Mesothelial cell of epicardium (in vitro differentiated cells): ENCODE results near the gene LONRF2. TPM values are rescaled to one million over a fixed set of nuclear protein-coding genes. Genes with fewer than 3 reads are reported as not detected.

Source experiments
- DNase-seq, 2 experiments: peaks; one replicate each; pipeline ENCODE4 v3.0.0; 2021; ENCODE audit warnings: low spot score in 2 of 2; ENCODE audit not compliant: unreplicated experiment in 2 of 2
- H3K27ac Mint-ChIP-seq: 2 replicates; pipeline ENCODE4 v1.8.0; 2021; ENCODE audit warnings: mixed read lengths
- H3K27me3 Mint-ChIP-seq: 2 replicates; pipeline ENCODE4 v1.8.0; 2021; ENCODE audit warnings: low read depth, mixed read lengths
- H3K36me3 Mint-ChIP-seq: 2 replicates; pipeline ENCODE4 v1.8.0; 2021; ENCODE audit warnings: mixed read lengths
- H3K4me1 Mint-ChIP-seq: 2 replicates; pipeline ENCODE4 v1.8.0; 2021; ENCODE audit warnings: mixed read lengths
- H3K4me3 Mint-ChIP-seq: 2 replicates; pipeline ENCODE4 v1.8.0; 2021; ENCODE audit warnings: mild to moderate bottlenecking, moderate library complexity, mixed read lengths
- H3K9me3 Mint-ChIP-seq: 2 replicates; pipeline ENCODE4 v1.8.0; 2021; ENCODE audit warnings: mixed read lengths
- total RNA-seq: library from RNA; stranded (reverse); gene quantifications from 3 replicates; pipeline ENCODE4 v1.2.1, GENCODE V29; 2021
- TF ChIP-seq, protein P1 (sequence below): fragments of 200-600 bp; sonication (generic); IDR thresholded peaks from one replicate; pipeline ENCODE4 v1.5.0; 2021; ENCODE audit warnings: antibody characterized with exemption; ENCODE audit not compliant: unreplicated experiment

The LONRF2 gene
- total RNA-seq, 1 donor from 2014 or later = 13.4 TPM

- H3K4me1 Mint-ChIP-seq = peaks cover under 1% of the 10 kb centered on the region
- peaks cover 12% of the 10 kb centered on the region for H3K27me3 Mint-ChIP-seq
- TF ChIP-seq, protein P1, sequence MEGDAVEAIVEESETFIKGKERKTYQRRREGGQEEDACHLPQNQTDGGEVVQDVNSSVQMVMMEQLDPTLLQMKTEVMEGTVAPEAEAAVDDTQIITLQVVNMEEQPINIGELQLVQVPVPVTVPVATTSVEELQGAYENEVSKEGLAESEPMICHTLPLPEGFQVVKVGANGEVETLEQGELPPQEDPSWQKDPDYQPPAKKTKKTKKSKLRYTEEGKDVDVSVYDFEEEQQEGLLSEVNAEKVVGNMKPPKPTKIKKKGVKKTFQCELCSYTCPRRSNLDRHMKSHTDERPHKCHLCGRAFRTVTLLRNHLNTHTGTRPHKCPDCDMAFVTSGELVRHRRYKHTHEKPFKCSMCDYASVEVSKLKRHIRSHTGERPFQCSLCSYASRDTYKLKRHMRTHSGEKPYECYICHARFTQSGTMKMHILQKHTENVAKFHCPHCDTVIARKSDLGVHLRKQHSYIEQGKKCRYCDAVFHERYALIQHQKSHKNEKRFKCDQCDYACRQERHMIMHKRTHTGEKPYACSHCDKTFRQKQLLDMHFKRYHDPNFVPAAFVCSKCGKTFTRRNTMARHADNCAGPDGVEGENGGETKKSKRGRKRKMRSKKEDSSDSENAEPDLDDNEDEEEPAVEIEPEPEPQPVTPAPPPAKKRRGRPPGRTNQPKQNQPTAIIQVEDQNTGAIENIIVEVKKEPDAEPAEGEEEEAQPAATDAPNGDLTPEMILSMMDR = no peak
- no peak for DNase-seq
- H3K9me3 Mint-ChIP-seq = no peaks in the 10 kb centered on the region
- H3K4me3 Mint-ChIP-seq = no peak overlapping the region
- H3K36me3 Mint-ChIP-seq = no peaks in the 10 kb centered on the region
- no peak overlapping the region for H3K27ac Mint-ChIP-seq
Observed at GRCh38 chr2:100257939-100258338, 64.4 kb downstream of the LONRF2 start.

- no peak overlapping the region for H3K27ac Mint-ChIP-seq
- no peaks in the 10 kb centered on the region for H3K36me3 Mint-ChIP-seq
- DNase-seq = no peak
- no peaks in the 10 kb centered on the region for H3K9me3 Mint-ChIP-seq
- H3K27me3 Mint-ChIP-seq = peaks cover 12% of the 10 kb centered on the region
- no peak overlapping the region for H3K4me3 Mint-ChIP-seq
- TF ChIP-seq, protein P1 = no peak
- no peaks in the 10 kb centered on the region for H3K4me1 Mint-ChIP-seq
Observed at GRCh38 chr2:100256849-100257248, 65.5 kb downstream of the LONRF2 start.

DNA sequence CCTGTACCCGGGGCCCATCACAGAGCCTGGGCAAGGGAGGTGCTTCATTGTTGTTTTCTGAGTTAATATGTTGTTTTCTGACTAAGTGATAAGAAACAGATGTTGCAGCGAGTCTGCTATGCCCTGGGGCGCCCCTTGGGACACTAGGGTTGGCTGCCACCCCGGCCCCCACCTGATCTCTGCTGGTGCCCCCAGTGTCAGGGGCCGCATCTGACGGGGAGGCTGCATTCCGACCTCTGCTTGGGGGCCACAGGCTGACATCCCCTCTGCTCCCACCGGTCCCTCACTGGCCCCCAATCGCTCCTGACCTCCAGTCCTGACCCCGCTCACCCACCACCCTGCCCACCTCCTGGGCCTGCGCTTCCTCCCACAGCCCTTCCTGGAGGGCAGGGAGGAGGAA, 65.9 kb downstream of the LONRF2 start:
- peaks cover 9% of the 10 kb centered on the region for H3K27me3 Mint-ChIP-seq
- TF ChIP-seq, protein P1 = no peak
- H3K36me3 Mint-ChIP-seq = no peaks in the 10 kb centered on the region
- H3K4me3 Mint-ChIP-seq = no peak overlapping the region
- H3K9me3 Mint-ChIP-seq = no peaks in the 10 kb centered on the region
- H3K4me1 Mint-ChIP-seq = no peaks in the 10 kb centered on the region
- H3K27ac Mint-ChIP-seq = no peak overlapping the region
- DNase-seq = no peak

- TF ChIP-seq, protein P1 = no peak
- H3K4me1 Mint-ChIP-seq = peaks cover 2% of the 10 kb centered on the region
- no peak overlapping the region for H3K4me3 Mint-ChIP-seq
- no peak overlapping the region for H3K27ac Mint-ChIP-seq
- peaks cover 7% of the 10 kb centered on the region for H3K27me3 Mint-ChIP-seq
- H3K9me3 Mint-ChIP-seq = no peaks in the 10 kb centered on the region
- no peak for DNase-seq
- H3K36me3 Mint-ChIP-seq = no peaks in the 10 kb centered on the region
Observed at GRCh38 chr2:100254646-100255210, 67.6 kb downstream of the LONRF2 start.

DNA sequence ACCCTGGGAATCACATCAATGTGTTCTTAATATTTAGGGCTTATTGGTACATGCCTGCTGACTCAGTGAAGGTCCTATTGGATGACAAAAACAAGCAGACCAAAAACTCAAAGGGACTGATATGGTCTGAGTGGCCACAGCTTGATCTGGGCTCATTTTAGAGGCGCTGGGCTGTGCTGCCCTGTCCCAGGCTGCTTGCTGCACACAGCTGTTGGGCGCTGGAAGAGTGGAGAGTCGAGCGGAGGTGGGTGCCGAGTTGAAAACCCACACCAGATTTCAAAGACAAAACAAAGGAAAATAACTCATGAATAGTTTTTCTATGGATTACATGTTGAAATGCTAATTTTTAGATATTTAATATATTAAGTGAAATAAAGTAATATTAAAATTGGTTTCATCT, 68.5 kb downstream of the LONRF2 start:
- no peak for DNase-seq
- Mint-ChIP-seq H3K9me3 (no peaks in the 10 kb centered on the region), H3K4me3 (no peak overlapping the region), H3K27me3 (peaks cover 7% of the 10 kb centered on the region), H3K4me1 (peaks cover 2% of the 10 kb centered on the region), H3K27ac (no peak overlapping the region), H3K36me3 (no peaks in the 10 kb centered on the region)
- TF ChIP-seq, protein P1 = no peak
